Measurements from ENCODE around the gene HOXC5.

DNA sequence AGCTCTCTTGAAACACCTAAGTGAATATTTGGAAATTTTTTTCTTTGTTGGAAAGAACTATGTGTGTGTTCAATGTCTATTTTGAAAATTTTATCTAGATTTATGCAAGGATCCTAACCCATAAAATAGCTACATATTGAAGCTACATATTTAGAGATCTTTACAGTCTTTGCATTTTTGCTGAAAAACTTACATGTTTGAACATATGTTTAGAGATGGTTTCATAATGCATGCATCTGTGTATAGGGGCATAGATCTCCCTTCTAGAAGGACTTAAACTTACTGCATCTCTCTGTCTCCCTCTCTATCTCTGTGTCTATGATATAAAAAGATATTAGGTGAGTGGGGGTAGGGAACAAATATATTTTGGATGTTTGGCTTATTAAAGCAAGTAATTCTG lies 12.6 kb downstream of the HOXC5 start:
- TF ChIP-seq, protein P1, sequence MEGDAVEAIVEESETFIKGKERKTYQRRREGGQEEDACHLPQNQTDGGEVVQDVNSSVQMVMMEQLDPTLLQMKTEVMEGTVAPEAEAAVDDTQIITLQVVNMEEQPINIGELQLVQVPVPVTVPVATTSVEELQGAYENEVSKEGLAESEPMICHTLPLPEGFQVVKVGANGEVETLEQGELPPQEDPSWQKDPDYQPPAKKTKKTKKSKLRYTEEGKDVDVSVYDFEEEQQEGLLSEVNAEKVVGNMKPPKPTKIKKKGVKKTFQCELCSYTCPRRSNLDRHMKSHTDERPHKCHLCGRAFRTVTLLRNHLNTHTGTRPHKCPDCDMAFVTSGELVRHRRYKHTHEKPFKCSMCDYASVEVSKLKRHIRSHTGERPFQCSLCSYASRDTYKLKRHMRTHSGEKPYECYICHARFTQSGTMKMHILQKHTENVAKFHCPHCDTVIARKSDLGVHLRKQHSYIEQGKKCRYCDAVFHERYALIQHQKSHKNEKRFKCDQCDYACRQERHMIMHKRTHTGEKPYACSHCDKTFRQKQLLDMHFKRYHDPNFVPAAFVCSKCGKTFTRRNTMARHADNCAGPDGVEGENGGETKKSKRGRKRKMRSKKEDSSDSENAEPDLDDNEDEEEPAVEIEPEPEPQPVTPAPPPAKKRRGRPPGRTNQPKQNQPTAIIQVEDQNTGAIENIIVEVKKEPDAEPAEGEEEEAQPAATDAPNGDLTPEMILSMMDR (IDR thresholded peaks at IDR 0.05): no peak
- no peak for TF ChIP-seq ZFX (IDR thresholded peaks at IDR 0.05; ENCODE audit: borderline replicate concordance)
